ELF-1 (cell line): ENCODE data around the gene PLCB4.
"Not testable (repeated sequence)": the region's sequence is repeated elsewhere in the genome, so short reads cannot be mapped to it uniquely, and the experiment has no call there.

Source experiments
- DNase-seq: peaks from one replicate; pipeline ENCODE4 v3.0.0-alpha.2; 2016; ENCODE audit warnings: low read depth, low spot score

PLCB4 gene

DNA sequence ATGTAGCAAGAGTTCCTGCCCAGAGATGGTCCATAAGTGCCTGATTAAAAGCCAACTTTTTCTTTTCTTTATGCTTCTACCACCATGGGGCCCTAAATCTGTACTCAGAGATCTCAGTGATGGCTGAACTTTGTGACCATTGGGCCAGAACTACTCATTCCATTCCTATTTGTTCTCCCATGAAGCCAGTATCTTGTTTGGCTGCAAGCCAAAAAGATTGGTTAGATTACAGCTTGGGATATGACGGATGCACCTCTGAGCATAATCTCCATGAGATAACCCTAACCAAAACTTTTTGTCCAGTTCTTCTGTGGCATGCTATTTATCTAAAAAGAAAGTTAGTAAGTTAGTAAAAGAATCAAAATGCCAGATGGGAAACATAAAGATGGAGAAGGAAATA, 72.2 kb downstream of the PLCB4 start:
- DNase-seq: no peak

DNA sequence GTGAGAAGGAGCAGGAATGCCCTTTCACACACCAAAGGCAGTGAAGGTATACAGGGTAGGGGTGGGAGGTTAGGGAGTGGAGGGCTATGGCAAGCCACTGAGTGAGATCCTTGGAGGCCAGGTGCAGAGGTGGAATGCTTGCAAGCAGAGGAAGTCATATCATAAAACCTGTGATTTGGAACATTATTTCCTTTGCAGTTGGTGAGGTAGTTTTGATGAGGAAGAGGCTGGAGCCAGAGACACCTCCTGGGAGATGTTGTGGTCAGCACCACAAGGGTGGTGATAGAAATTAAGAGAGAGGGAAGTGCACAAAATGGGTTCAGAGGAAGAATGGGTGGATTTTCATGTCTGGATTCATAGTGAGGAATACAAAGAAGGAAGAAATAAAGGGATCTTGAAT, 73.0 kb downstream of the PLCB4 start:
- no peak for DNase-seq

DNA sequence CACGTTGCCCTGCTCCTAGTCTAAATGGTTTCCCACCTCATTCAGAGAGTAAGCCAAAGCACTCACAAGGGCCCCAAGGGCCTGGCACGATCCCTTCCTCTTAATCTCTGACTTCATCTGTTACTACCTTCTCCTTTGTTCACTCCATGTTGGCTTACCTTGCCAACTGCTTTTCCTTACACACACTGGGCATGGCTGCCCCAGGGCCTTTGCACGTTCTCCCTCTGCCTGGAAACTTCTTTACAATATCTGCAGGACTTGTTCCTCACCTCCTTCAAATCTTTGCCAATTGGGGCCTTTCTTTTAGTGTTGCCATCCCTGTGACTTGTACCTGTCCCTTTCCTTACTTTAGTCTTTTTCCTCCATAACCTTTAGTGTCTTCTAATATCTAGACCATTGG, 73.9 kb downstream of the PLCB4 start:
- DNase-seq: no peak

DNA sequence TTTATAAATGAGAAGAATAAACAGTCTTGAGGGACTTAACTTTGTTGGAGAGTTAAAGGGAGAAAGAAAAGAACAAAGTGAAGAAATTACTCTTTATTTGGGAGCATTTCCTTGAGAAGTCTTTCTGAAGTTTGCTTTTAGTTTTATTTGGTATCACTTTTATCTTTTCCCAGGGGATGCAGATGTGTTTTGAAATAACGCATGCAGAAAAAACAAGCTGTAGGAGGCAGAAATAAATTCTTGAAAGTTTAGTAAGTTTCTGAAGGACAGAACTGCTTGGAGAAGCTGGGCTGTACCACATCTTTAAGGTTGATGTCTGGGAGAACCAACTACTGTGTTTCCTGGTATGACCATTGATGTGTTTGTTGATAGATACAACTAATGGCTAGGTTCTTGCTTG, 75.0 kb downstream of the PLCB4 start:
- no peak for DNase-seq

DNA sequence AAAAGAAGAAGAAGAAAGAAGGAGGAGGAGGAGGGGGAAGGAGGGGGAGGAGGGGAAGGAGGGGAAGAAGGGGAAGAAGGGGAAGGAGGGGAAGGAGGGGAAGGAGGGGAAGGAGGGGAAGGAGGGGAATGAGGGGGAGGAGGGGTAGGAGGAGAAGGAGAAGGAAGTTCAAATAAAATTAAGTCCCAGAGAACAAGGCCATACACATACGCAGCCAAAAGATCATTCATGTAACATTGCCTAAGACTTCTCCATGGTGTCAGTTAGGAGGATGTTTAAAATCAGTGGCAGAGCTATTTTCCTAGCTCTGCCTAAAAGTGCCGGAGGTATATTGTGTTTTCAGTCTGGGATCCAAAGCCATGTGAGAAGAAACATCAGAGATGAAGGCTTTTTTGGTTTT, 75.8 kb downstream of the PLCB4 start:
- DNase-seq: no peak

DNA sequence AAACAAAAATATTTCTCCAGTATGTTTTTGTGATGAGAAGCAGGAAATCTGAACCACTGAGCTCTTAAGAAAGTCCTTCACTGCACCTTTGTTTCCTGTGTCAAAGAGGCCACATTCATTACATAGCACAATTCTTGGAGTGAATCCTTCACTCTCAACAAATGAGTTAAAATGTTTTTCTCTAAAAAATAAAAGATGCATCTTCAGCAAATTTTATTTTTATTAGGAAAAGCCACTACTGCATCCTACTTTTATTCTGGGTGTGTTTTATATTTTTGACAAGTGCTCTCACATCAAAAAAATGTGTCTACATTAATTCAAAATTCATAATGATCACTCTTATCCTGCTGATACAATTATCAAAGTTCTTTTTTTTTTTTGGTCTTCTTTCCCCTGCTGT, 76.3 kb downstream of the PLCB4 start:
- no peak for DNase-seq

DNA sequence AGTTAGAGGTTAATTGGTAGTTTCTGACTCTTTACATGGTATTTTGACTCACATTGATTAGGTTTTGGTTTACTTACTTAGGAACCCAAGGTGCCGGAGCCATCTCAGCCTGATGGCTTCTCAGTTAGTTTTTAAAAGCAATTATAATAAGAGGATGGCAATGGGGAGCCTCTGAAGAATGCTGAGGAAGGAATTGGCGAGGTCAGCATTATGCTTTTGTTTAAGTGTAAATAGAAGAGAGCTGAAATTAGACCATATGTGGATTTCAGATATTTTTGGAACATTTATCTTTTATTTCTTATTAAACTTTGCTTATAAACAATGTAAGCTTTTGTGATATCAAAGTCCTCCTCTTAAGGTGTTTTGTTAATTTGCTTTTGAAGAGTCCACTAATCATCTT, 77.8 kb downstream of the PLCB4 start:
- DNase-seq: no peak

DNA sequence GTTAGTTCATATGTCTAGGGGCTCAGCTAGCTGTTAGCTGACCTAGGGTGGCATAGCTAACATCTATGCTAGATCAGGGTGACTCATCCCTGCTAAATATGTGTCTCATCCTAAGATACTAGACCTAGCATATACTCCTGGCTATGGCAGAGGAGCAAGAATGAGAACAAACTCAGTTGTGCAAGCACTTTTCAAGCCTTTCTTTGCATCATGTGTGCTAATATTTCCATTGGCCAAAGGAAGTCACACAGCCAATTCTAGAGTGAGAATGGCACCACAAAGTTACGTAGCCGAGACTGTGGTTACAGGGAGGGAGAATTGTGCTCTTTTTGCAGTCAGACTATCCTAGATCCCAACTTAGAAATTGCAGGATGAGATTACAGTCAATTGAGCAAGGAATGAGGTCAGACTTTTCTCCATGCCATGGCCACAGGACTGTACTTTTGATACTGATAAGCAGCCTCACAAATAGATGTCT, 78.7 kb downstream of the PLCB4 start:
- DNase-seq: no peak

DNA sequence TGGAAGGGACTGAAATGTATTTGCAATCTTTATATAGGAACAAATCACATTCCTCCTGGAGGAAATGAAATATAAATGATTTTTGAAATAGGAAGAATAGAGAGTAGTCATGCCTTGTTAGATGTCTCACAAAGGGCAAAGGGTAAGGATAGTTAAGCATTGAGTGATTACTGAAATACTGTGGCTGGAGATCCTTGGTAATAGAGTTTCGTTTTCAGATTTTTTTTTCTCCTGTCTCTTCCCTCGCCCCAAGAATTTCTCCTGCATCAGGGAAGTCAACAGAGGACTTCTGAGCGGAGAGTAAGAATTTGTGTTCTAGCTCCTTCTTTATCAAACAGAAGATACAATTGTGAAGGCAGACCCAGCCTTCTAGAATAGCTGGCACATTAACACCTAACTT, 79.4 kb downstream of the PLCB4 start:
- DNase-seq: no peak

DNA sequence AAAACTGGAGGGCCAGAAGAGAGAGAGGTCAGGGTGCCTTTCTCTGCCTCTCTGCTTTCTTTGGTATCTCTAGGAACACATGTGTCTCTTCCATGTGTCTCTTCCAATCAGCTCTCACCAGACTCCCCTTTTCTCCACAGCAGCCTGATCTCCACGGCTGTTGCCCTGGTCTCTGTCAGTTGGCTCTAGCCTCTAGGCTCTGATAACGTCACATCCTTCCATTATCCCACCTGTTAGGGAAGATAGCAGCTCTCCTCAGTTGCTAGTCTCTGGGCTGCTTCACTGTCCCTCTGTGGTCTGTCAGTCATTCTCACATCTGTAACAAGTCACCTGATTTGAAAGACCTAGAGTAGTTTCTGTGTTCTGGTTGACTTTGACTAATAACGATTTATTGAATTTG, 80.2 kb downstream of the PLCB4 start:
- no peak for DNase-seq

DNA sequence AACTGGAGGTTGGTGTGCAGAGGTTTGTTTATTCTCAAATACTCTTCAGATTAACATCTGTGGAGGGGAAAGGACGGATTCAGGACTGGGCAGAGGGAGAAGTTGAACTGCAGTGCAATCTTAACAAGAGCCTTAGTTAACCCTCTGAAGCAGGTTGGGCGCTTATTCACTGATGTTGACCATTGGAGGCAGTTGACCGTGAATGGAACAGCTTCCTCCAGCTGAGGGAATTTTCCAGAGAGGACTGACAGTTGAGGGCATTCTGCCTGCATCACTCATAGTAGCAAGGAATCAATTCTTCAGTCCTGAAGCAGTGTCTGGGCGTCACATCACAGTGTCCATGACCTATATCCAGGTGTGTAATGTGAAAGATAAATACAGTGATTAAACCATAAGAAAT, 80.9 kb downstream of the PLCB4 start:
- no peak for DNase-seq

DNA sequence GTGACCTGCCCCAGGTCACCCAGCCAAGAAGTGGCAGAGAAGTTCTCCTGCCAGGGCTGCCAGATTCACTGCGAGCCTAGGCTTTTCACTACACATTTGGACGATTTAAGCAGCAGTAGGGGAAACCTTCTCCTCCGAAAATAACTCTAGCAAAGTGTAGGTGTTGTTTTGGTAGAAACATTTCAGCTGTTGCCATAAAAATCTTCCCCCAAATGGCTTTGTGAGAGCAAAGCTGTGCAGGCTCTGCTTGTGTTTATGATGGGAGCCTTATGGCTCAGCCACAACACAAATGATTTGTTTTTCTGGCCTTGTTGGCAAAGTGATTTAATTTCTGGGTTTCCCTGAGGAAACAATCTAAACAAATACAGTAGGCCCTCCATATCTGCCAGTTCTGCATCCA, 81.8 kb downstream of the PLCB4 start:
- no peak for DNase-seq

DNA sequence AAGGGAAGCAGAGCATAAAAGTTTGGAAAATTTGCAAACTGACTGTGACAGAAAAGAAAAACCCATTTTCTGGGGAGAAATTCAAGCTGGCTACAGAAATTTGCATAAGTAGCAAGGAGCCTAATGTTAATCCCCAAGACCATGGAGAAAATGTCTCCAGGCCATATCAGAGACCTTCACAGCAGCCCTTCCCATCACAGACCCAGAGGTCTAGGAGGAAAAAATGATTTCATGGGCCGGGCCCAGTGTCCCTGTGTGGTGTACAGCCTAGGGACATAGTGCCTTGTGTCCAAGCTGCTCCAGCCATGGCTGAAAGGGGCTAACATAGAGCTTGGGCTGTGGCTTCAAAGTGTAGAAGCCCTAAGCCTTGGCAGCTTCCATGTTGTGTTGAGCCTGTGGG, 83.3 kb downstream of the PLCB4 start:
- not testable (repeated sequence) for DNase-seq

DNA sequence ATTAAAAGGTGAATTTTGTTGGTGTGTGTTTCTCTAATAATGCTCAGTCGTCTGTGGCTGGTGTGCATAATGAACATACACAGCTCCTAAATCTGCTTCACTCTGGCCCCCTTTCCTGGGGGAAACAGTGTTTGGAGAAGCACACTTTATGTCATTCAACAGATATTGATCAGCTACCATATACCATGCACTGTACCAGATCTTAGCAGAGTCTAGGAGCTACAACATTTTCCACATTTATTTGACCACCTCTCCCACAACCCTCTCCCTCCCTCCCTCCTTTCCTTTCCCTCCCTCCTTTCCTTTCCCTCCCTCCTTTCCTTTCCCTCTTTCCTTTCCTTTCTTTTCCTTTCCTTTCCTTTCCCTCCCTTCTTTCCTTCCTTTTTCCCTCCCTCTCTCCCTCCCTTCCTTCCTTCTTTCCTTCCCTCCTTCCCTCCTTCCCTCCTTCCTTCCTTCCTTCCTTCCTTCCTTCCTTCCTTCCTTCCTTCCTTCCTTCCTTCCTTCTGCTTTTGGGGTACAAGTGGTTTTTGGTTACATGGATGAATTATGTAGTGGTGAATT, 85.7 kb downstream of the PLCB4 start:
- no peak for DNase-seq

DNA sequence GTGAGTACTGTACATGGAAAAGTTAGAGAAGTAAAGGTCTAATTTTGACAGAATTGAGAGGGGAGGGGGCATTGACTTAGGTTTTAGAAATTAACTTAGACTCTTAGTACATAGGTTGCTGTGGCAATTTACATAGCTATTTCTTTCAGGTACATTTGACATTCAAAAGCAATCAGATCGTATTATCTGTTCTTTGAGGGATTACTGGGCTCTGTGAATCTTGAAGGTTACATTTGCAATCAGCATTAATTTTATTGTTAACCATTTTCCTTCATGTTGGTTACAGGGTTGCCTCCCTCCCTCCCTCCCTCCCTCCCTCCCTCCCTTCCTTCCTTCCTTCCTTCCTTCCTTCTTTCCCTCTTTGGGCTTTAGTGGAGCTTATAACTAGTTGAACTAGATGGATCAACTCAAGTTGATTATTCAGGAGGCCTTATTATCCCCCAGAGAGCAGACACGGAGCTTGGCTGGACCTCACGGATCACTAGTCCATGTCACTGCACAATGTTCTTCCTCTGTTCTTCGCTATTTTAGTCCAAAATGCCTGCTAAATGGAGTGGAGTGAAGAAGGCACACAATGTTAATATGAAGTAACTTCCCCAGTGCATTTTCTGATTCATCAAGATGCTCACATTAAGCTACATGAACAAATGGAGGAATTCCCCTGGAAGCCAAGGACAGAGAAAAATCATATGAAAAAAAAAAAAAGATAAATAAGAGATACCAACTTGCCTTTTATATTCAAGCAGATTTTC, 87.8 kb downstream of the PLCB4 start:
- no peak for DNase-seq

DNA sequence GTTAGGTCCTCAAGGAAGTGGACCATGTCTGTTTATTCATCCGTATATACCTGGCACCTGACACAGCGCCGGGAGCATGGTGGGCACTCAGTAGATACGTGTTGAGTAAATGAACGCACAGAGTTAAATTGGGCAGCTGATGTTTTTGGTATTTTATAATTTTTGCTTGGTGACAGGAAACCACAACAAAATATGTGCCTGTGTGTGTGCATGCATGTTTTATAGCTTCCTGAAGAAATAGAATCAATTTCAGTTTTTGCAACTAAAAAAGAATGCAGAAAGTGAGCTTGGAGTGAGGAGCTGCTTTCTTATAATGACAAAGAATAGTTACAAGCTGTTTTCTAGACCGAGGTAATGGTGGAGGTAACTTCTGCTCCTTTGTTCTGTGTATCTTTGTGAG, 91.4 kb downstream of the PLCB4 start:
- DNase-seq: no peak

DNA sequence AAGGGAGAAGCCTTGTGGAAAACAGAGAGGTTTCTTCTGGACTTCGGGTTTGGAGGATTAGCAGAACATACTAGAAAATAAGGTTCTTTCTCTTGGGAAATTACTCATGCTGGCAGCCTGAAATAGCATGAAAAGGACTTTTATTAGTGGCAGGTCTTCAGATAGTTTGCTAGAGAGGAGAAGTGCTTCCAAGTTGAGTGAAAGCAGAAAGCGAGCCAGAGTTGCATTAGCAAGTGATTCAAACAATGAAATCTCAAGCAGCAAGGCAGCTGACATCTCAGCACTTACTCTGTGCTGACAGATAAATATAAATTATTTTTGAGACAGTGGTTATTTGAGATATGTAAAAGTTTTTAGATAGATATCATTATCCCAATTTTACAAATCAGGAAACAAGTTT, 91.9 kb downstream of the PLCB4 start:
- no peak for DNase-seq

DNA sequence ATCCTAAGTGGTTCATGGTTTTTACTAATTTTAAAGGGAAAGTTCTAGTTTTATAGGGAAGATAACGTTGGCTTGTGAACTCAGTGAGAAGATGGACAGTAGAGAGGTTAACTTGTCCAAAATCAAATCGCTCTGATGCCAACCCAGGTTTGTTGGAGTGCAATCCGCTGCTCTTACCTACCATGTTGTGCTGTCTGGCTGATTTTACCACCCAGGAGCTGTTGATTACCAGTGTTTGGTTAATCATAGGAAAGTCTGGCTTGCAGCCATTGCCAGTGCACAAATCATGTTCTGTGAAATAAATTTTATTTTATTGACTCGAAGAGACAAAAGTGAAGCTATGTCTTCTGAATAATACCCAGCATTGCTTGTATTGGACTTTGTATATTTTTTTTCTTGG, 92.4 kb downstream of the PLCB4 start:
- no peak for DNase-seq

DNA sequence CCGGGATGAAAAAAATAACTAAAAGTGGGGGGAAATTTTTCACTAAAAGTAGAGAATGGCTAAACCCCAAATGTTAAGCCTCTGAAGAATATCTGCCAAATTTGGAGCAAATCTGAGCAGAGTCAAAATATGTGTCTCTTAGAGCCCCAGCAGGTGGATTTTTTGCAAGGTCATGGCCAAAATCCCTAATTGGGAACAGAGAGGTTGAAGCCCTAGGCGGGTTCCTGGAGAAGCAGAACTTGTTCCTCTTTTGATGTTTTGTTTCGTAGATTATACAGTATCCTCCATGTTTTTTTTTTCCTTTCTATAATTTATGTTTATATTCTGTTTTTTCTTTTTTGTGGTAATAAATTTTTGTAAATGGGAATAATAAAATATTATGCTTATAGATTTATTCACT, 94.4 kb downstream of the PLCB4 start:
- DNase-seq: no peak

DNA sequence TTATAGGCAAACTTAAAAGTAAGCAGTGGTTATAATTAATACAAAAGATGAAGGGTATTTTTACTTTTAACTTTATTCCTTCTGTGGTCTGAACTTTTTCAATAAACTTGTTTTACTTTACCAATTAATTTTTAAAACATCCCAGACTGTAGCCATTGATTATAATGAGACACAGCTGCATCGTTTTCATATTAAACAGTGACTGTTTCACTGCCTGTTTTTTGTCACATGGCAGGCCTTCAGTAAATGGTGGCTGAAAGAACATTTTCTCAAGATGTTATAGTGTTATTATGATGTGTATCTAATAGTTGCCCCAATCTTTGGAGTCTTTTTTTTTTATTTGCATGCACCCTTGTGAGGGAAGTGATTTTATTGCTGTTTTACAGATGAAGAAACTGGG, 95.1 kb downstream of the PLCB4 start:
- DNase-seq: no peak

DNA sequence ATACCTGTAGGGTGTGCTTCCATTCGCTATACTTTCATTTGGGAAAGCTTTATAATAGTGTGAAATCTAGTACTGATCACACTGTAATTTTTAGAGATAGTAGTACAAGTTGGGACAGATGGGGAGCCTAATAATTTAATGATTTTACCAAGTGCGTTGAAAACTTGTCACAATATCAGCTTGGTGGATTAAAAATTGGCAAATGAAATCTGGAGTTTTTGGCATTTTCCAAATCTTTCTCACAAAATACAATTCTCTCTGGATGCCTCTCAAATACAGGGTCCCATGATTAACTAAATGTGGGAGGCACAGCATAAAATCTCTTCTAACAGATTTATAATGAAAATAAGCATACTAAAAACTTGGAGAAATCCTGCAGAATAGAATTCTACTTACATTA, 96.4 kb downstream of the PLCB4 start:
- no peak for DNase-seq

DNA sequence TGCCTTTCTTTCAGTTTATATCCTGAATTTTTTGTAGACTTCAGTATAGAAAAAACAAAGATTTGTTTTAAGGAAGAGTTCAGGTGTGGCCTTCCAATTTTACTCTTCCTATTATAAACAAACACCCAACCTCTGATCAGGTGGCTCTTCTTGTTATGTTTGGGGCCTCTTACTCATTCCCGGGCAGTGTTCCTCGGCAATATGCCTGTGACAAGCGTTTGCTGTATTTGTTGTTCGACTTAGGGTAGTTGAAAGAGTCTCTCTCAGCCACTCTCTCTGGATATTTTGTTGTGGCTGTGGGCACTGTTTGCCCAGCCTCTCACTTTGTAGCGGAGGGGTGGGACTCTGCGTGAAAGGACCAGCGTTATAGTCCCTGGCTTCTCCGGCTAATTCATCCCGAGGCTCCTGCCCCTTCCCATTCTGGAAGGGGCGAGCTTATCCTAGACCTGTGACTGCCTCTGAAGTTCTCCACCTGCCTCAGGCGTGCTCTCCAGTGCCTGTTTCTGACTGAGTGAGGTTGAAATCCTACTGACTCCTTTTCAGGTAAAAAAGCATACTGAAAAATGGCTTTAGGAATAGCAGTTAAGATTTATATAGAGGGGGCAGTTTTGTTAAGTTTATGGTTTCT, 97.4 kb downstream of the PLCB4 start:
- peak; percentile 33 for DNase-seq

DNA sequence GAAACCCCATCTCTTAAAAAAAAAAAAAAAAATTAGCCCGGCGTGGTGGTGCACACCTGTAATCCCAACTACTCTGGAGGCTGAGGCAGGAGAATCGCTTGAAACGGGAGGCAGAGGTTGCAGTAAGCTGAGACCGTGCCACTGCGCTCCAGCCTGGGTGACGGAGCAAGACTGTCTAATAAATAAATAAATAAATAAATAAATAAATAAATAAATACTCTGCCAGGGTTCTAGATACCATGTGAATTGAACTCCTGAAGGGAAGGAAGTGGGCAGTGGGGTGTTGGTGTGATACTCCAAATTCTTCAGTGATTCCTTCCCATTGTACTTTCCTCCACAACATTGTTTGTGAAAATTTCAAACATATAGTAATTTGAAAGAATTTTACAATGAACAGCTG, 100.5 kb downstream of the PLCB4 start:
- no peak for DNase-seq
